ENCODE results near the gene ACTL8.

- TF ChIP-seq ZBTB7A (IDR thresholded peaks at IDR 0.05; ENCODE audit: low read depth): no peak
- no peak for TF ChIP-seq REST (IDR thresholded peaks at IDR 0.05; ENCODE audit: low read depth)
- no peak for TF ChIP-seq TEAD4 (IDR thresholded peaks at IDR 0.05)
- TF ChIP-seq MAX (IDR thresholded peaks at IDR 0.05): no peak
- no peak for TF ChIP-seq EP300 (IDR thresholded peaks at IDR 0.05; ENCODE audit: borderline replicate concordance)
- no peak for TF ChIP-seq USF1 (IDR thresholded peaks at IDR 0.05)
- no peak for TF ChIP-seq CREB1 (IDR thresholded peaks at IDR 0.05; ENCODE audit: low read depth)
- no peak for TF ChIP-seq EGR1 (IDR thresholded peaks at IDR 0.05)
- no peak for TF ChIP-seq YY1 (IDR thresholded peaks at IDR 0.05; ENCODE audit: low read depth)
- no peak for TF ChIP-seq RAD21 (IDR thresholded peaks at IDR 0.05; ENCODE audit: low read depth)
- TF ChIP-seq CEBPB (IDR thresholded peaks at IDR 0.05): no peak
- TF ChIP-seq TAF1 (IDR thresholded peaks at IDR 0.05; ENCODE audit: low read depth): no peak
- TF ChIP-seq TCF12 (IDR thresholded peaks at IDR 0.05; ENCODE audit: low read depth): no peak
- TF ChIP-seq FOXM1 (IDR thresholded peaks at IDR 0.05; ENCODE audit: borderline replicate concordance, low read depth): no peak
These were observed 101.5 kb downstream of the ACTL8 start for GRCh38 chr1:17856496-17857108.

Data from Ishikawa (cell line).